ENCODE results near the gene ANKRD63. TPM values are rescaled to one million over a fixed set of nuclear protein-coding genes. Genes with fewer than 3 reads are reported as not detected.
A peak's percentile ranks its signal among the peaks of the same experiment; 100 is the strongest.

Gene ANKRD63
- polyA plus RNA-seq, 3 donors = not detected

DNA sequence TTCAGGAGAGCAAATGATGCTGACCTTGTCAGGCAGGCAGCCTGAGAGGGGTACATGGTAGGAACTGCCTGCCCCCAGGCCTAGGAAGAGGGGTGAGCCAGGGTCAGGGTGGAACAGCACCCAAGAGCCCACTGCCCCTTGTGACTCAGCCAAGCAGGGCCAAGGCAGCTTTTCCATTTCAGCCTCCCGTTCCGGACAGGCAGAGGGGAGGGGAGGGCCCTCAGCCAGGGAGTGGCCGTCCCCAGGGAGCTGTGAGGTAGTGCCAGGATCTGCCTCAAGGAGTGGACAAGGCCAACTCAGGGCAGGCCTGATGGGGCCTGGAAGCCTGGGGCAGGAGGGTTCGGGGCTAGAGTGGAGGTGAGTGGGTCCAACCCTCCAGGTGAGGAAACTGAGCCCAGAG, 5.1 kb upstream of the ANKRD63 start:
- no peaks in the 10 kb centered on the region for H3K9me3 ChIP-seq (replicated peaks in 1 of 2; ENCODE audit: control insufficient read depth in 1 of 2, insufficient read depth in 1 of 2, low read length in 2 of 2)
- H3K4me3 ChIP-seq (replicated peaks in 1 of 3; ENCODE audit: low read depth in 2 of 3, low read length in 3 of 3) = no peak overlapping the region
- no peak overlapping the region for H2AFZ ChIP-seq (ENCODE audit: insufficient read depth, low read depth, low read length, poor library complexity, severe bottlenecking)
- Mint-ChIP-seq H3K4me3 (no peak overlapping the region), H3K36me3 (peaks cover 63 to 88% of the 10 kb centered on the region in 2 donors), H3K27me3 (ENCODE audit: low read depth in 3 of 3) (peaks cover 13 to 18% (median 16%) of the 10 kb centered on the region in 3 donors), H3K4me1 (peaks cover 36% of the 10 kb centered on the region), H3K9me3 (peaks cover 0 to 6% (median 0%) of the 10 kb centered on the region in 7 donors), H3K27ac (peak overlapping the region in 1 of 7 donors; percentile 15)
- peaks cover 0 to 14% of the 10 kb centered on the region in 2 donors for H3K27me3 ChIP-seq (ENCODE audit: control insufficient read depth in 2 of 2, insufficient read depth in 2 of 2, low read length in 2 of 2)
- no peak overlapping the region for H3K4me2 ChIP-seq (replicated peaks; ENCODE audit: extremely low read depth, low read length, poor library complexity, severe bottlenecking)
- peaks cover 61 to 82% of the 10 kb centered on the region in 2 donors for H3K36me3 ChIP-seq (replicated peaks in 1 of 2; ENCODE audit: control insufficient read depth in 1 of 2, insufficient read depth in 2 of 2, low read length in 2 of 2)
- no peak for TF ChIP-seq CTCF (IDR thresholded peaks at IDR 0.05)
- no peak overlapping the region for H3K9ac ChIP-seq (ENCODE audit: insufficient read depth, low read length, poor library complexity, severe bottlenecking)
- H3K79me2 ChIP-seq (ENCODE audit: insufficient read depth, low read length) = no peaks in the 10 kb centered on the region
- peaks cover 19 to 35% of the 10 kb centered on the region in 2 donors for H3K4me1 ChIP-seq (ENCODE audit: control insufficient read depth in 1 of 2, insufficient read depth in 2 of 2, low read length in 2 of 2)
- H4K20me1 ChIP-seq (ENCODE audit: insufficient read depth, low read length) = peaks cover 98% of the 10 kb centered on the region
- no peak for DNase-seq
- 100% methylated on average over 2 of the region's 4 CpGs for WGBS (ENCODE audit: insufficient coverage)
- H3K27ac ChIP-seq (ENCODE audit: low read depth in 1 of 2, low read length in 2 of 2) = no peak overlapping the region
- intact Hi-C loops (cut with micrococcal nuclease) = no loop called here

- peaks cover 0 to 6% (median 0%) of the 10 kb centered on the region in 7 donors for H3K9me3 Mint-ChIP-seq
- TF ChIP-seq CTCF (IDR thresholded peaks at IDR 0.05) = no peak
- H3K27me3 Mint-ChIP-seq (ENCODE audit: low read depth in 3 of 3) = peaks cover 13 to 22% (median 16%) of the 10 kb centered on the region in 3 donors
- no peak overlapping the region for H3K4me3 Mint-ChIP-seq
- no peak overlapping the region for H3K27ac ChIP-seq (ENCODE audit: low read depth in 1 of 2, low read length in 2 of 2)
- H3K4me1 Mint-ChIP-seq = peaks cover 34% of the 10 kb centered on the region
- WGBS (ENCODE audit: insufficient coverage) = 83% methylated on average over 1 of the region's 3 CpGs
- peaks cover 58 to 83% of the 10 kb centered on the region in 2 donors for H3K36me3 Mint-ChIP-seq
- H4K20me1 ChIP-seq (ENCODE audit: insufficient read depth, low read length) = peaks cover 93% of the 10 kb centered on the region
- no peaks in the 10 kb centered on the region for H3K9me3 ChIP-seq (replicated peaks in 1 of 2; ENCODE audit: control insufficient read depth in 1 of 2, insufficient read depth in 1 of 2, low read length in 2 of 2)
- H3K4me2 ChIP-seq (replicated peaks; ENCODE audit: extremely low read depth, low read length, poor library complexity, severe bottlenecking) = no peak overlapping the region
- peaks cover 23 to 39% of the 10 kb centered on the region in 2 donors for H3K4me1 ChIP-seq (ENCODE audit: control insufficient read depth in 1 of 2, insufficient read depth in 2 of 2, low read length in 2 of 2)
- peaks cover 57 to 77% of the 10 kb centered on the region in 2 donors for H3K36me3 ChIP-seq (replicated peaks in 1 of 2; ENCODE audit: control insufficient read depth in 1 of 2, insufficient read depth in 2 of 2, low read length in 2 of 2)
- no peaks in the 10 kb centered on the region for H3K79me2 ChIP-seq (ENCODE audit: insufficient read depth, low read length)
- no peak for DNase-seq
- H2AFZ ChIP-seq (ENCODE audit: insufficient read depth, low read depth, low read length, poor library complexity, severe bottlenecking) = no peak overlapping the region
- H3K4me3 ChIP-seq (replicated peaks in 1 of 3; ENCODE audit: low read depth in 2 of 3, low read length in 3 of 3) = no peak overlapping the region
- intact Hi-C loops (cut with micrococcal nuclease) = no loop called here
- peak overlapping the region in 3 of 7 donors; percentile 30 to 80 (median 48) for H3K27ac Mint-ChIP-seq
- H3K9ac ChIP-seq (ENCODE audit: insufficient read depth, low read length, poor library complexity, severe bottlenecking) = no peak overlapping the region
- peaks cover 0 to 15% of the 10 kb centered on the region in 2 donors for H3K27me3 ChIP-seq (ENCODE audit: control insufficient read depth in 2 of 2, insufficient read depth in 2 of 2, low read length in 2 of 2)
Observed at GRCh38 chr15:40287505-40287904, 4.6 kb upstream of the ANKRD63 start.

Measured in CD14-positive monocyte (primary cell).